H9 (cell line): ENCODE data around the gene METRNL. TPM values are rescaled to one million over a fixed set of nuclear protein-coding genes. Genes with fewer than 3 reads are reported as not detected.

ENCODE experiments used
- DNase-seq: peaks from one replicate; pipeline ENCODE4 v3.0.0-alpha.2; 2017
- H2AFZ ChIP-seq: one replicate; pipeline ENCODE4 v1.6.1; 2013; ENCODE audit warnings: mild to moderate bottlenecking, low read length, control low read depth, moderate library complexity
- H2AK5ac ChIP-seq: 2 replicates; pipeline ENCODE4 v1.6.1; 2013; ENCODE audit warnings: low read length, control low read depth, mixed read lengths; ENCODE audit not compliant: insufficient read length
- H2BK120ac ChIP-seq: one replicate; pipeline ENCODE4 v1.6.1; 2013; ENCODE audit warnings: low read depth, mild to moderate bottlenecking, low read length, control low read depth, inconsistent platforms; ENCODE audit not compliant: poor library complexity, severe bottlenecking
- H2BK12ac ChIP-seq: 2 replicates; pipeline ENCODE4 v1.6.1; 2013; ENCODE audit warnings: low read length, control low read depth, mixed read lengths, low read depth; ENCODE audit not compliant: insufficient read length
- H2BK15ac ChIP-seq: 2 replicates; pipeline ENCODE4 v1.6.1; 2013; ENCODE audit warnings: low read depth, low read length, control low read depth
- H2BK20ac ChIP-seq: one replicate; pipeline ENCODE4 v1.6.1; 2013; ENCODE audit warnings: low read depth, mild to moderate bottlenecking, low read length, control low read depth, inconsistent platforms; ENCODE audit not compliant: poor library complexity, severe bottlenecking
- H2BK5ac ChIP-seq: 2 replicates; pipeline ENCODE4 v1.6.1; 2013; ENCODE audit warnings: low read length, control low read depth, mixed read lengths; ENCODE audit not compliant: insufficient read length
- H3K14ac ChIP-seq: 2 replicates; pipeline ENCODE4 v1.6.1; 2013; ENCODE audit warnings: low read length, control low read depth; ENCODE audit not compliant: insufficient read depth
- H3K18ac ChIP-seq: 2 replicates; pipeline ENCODE4 v1.6.1; 2013; ENCODE audit warnings: low read depth, mild to moderate bottlenecking, mixed read lengths, low read length, control low read depth; ENCODE audit not compliant: insufficient read length
- H3K23ac ChIP-seq: 2 replicates; pipeline ENCODE4 v1.6.1; 2013; ENCODE audit warnings: low read length, control low read depth, mixed read lengths, low read depth; ENCODE audit not compliant: insufficient read length
- H3K23me2 ChIP-seq: 2 replicates; pipeline ENCODE4 v1.6.1; 2013; ENCODE audit warnings: low read depth, mild to moderate bottlenecking, mixed read lengths, low read length, control low read depth; ENCODE audit not compliant: insufficient read length, poor library complexity, severe bottlenecking
- H3K27ac ChIP-seq: 2 replicates; pipeline ENCODE4 v1.5.1; 2013; ENCODE audit warnings: low read length, control low read depth, mixed read lengths, low read depth; ENCODE audit not compliant: insufficient read length
- H3K27me3 ChIP-seq: 2 replicates; pipeline ENCODE4 v1.6.1; 2013; ENCODE audit warnings: low read length, control low read depth, inconsistent platforms; ENCODE audit not compliant: insufficient read depth
- H3K4ac ChIP-seq: 2 replicates; pipeline ENCODE4 v1.6.1; 2013; ENCODE audit warnings: low read depth, mild to moderate bottlenecking, control low read depth, inconsistent platforms, low read length, moderate library complexity
- H3K4me1 ChIP-seq: 2 replicates; pipeline ENCODE4 v1.6.1; 2013; ENCODE audit warnings: low read length, control low read depth, inconsistent platforms; ENCODE audit not compliant: insufficient read depth
- H3K4me2 ChIP-seq: 2 replicates; pipeline ENCODE4 v1.6.1; 2013; ENCODE audit warnings: low read length, control low read depth, mixed read lengths; ENCODE audit not compliant: insufficient read length, insufficient read depth
- H3K56ac ChIP-seq: 2 replicates; pipeline ENCODE4 v1.6.1; 2013; ENCODE audit warnings: low read depth, mild to moderate bottlenecking, mixed read lengths, low read length, control low read depth; ENCODE audit not compliant: insufficient read length
- H3K79me1 ChIP-seq: 2 replicates; pipeline ENCODE4 v1.6.1; 2013; ENCODE audit warnings: low read depth, mild to moderate bottlenecking, moderate library complexity, low read length, control low read depth, inconsistent platforms; ENCODE audit not compliant: insufficient read depth, poor library complexity, severe bottlenecking
- H3K79me2 ChIP-seq: 2 replicates; pipeline ENCODE4 v1.6.1; 2013; ENCODE audit warnings: low read length, control low read depth, inconsistent platforms; ENCODE audit not compliant: insufficient read depth
- H3K9ac ChIP-seq: 2 replicates; pipeline ENCODE4 v1.6.1; 2013; ENCODE audit warnings: low read length, control low read depth, mixed read lengths; ENCODE audit not compliant: insufficient read length; ENCODE audit errors: extremely low read depth
- H3K9me3 ChIP-seq: one replicate; pipeline ENCODE4 v1.6.1; 2013; ENCODE audit warnings: low read depth, low read length, inconsistent platforms; ENCODE audit not compliant: control insufficient read depth
- H3T11ph ChIP-seq: one replicate; pipeline ENCODE4 v1.6.1; 2013; ENCODE audit warnings: mild to moderate bottlenecking, low read length, control low read depth, inconsistent platforms
- H4K20me1 ChIP-seq: one replicate; pipeline ENCODE4 v1.6.1; 2013; ENCODE audit not compliant: control insufficient read depth, insufficient read length, insufficient read depth
- H4K5ac ChIP-seq: 2 replicates; pipeline ENCODE4 v1.6.1; 2013; ENCODE audit warnings: low read depth, mild to moderate bottlenecking, mixed read lengths, low read length, control low read depth; ENCODE audit not compliant: insufficient read length
- H4K8ac ChIP-seq: replicated peaks from 2 replicates; pipeline ENCODE4 v1.6.1; 2013; ENCODE audit warnings: low read length, control low read depth, mixed read lengths, low read depth; ENCODE audit not compliant: insufficient read length
- H4K91ac ChIP-seq: 2 replicates; pipeline ENCODE4 v1.6.1; 2013; ENCODE audit warnings: low read depth, mild to moderate bottlenecking, moderate library complexity, mixed read lengths, low read length, control low read depth; ENCODE audit not compliant: insufficient read length
- H3K27ac Mint-ChIP-seq, 3 experiments: 2 replicates in 2 of 3; 3 replicates in 1 of 3; pipeline ENCODE4 v1.8.0; 2020 to 2021; ENCODE audit warnings: mixed read lengths in 3 of 3, mild to moderate bottlenecking in 1 of 3, moderate library complexity in 1 of 3
- H3K27me3 Mint-ChIP-seq: 2 replicates; pipeline ENCODE4 v1.8.0; 2021; ENCODE audit warnings: low read depth, mild to moderate bottlenecking, moderate library complexity, mixed read lengths
- H3K36me3 Mint-ChIP-seq, 3 experiments: 2 replicates in 2 of 3; 3 replicates in 1 of 3; pipeline ENCODE4 v1.8.0; 2020 to 2021; ENCODE audit warnings: low read depth in 3 of 3, mixed read lengths in 3 of 3; ENCODE audit not compliant: insufficient read depth in 1 of 3
- H3K4me1 Mint-ChIP-seq, 2 experiments: 2 replicates each; pipeline ENCODE4 v1.8.0; 2020; ENCODE audit warnings: mixed read lengths in 2 of 2
- H3K4me3 Mint-ChIP-seq, 2 experiments: 2 replicates in 1 of 2; 3 replicates in 1 of 2; pipeline ENCODE4 v1.8.0; 2020 to 2021; ENCODE audit warnings: mild to moderate bottlenecking in 2 of 2, mixed read lengths in 2 of 2, moderate library complexity in 1 of 2
- H3K9me3 Mint-ChIP-seq, 2 experiments: 2 replicates in 1 of 2; 3 replicates in 1 of 2; pipeline ENCODE4 v1.8.0; 2020; ENCODE audit warnings: mild to moderate bottlenecking in 2 of 2, mixed read lengths in 2 of 2, moderate library complexity in 1 of 2
- WGBS: extraction: QIAGEN DNeasy Blood & Tissue Kit; methylation state at CpG from one replicate; pipeline ENCODE4 v1.1.7; 2013; ENCODE audit warnings: missing lambda C conversion rate, low lambda C conversion rate, mixed read lengths; ENCODE audit not compliant: insufficient read length; ENCODE audit errors: extremely low coverage; 5-methylcytosine and 5-hydroxymethylcytosine counted together
- total RNA-seq: library from RNA; stranded (reverse); gene quantifications from 2 replicates; pipeline ENCODE4 v1.2.1, GENCODE V29; 2021
- TF ChIP-seq, protein P1 (sequence below): fragments of 200-600 bp; sonication (generic); conservative IDR thresholded peaks from 3 replicates; pipeline ENCODE4 v1.8.0; 2021; ENCODE audit warnings: antibody characterized with exemption, mild to moderate bottlenecking

The METRNL gene
- total RNA-seq, 1 experiment from 2014 or later, result 21.4 TPM

DNA sequence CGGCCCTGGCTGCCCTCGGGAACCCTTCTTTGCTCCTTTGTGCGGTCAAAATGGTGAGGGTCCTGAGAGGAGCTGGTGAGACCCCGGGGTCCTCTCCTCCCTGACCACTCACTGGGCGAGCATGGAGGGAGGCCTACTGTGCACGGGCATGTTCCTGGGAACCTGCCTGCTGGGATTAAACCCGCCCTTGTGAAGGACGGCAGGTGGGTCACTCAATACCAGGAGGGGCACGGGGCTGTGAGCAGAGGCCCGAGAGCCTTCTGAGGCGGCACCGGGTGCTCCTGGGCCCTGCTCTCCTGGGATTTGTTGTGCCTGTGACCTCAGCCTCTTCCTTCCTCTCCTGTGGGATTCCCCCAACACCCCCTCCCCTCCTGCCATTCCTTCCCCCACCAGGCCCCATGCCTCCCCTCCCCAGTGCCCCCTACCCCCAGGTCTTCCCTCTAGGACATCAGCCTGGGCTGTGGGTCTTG, 19.7 kb downstream of the METRNL start:
- Mint-ChIP-seq H3K27ac (no peak overlapping the region), H3K9me3 (peaks cover 0 to 4% of the 10 kb centered on the region in 2 experiments; a peak in 1 of 5 replicates), H3K27me3 (no peaks in the 10 kb centered on the region), H3K4me1 (peaks cover 6 to 14% of the 10 kb centered on the region in 2 experiments; a peak in 3 of 4 replicates), H3K4me3 (no peak overlapping the region), H3K36me3 (peaks cover 7 to 17% (median 13%) of the 10 kb centered on the region in 3 experiments)
- no peaks in the 10 kb centered on the region for H3K79me1 ChIP-seq
- no peaks in the 10 kb centered on the region for H3K9me3 ChIP-seq
- no peaks in the 10 kb centered on the region for H3K79me2 ChIP-seq
- H4K8ac ChIP-seq, result no peak overlapping the region
- H2BK5ac ChIP-seq, result no peak overlapping the region
- H3K18ac ChIP-seq, result no peak overlapping the region
- H3K9ac ChIP-seq, result no peak overlapping the region
- no peaks in the 10 kb centered on the region for H4K20me1 ChIP-seq
- no peak overlapping the region; the same call in 1 of the 2 replicates for H3K14ac ChIP-seq
- H4K5ac ChIP-seq, result no peak overlapping the region
- no peak overlapping the region for H2BK15ac ChIP-seq
- no peak overlapping the region for H2AK5ac ChIP-seq
- no CpG with 5 or more reads among the region's 12 CpGs for WGBS
- DNase-seq, result no peak
- no peak overlapping the region for H3K56ac ChIP-seq
- H3K4me2 ChIP-seq, result no peak overlapping the region
- no peak overlapping the region for H3K4ac ChIP-seq
- no peak overlapping the region for H3K27ac ChIP-seq
- TF ChIP-seq, protein P1, sequence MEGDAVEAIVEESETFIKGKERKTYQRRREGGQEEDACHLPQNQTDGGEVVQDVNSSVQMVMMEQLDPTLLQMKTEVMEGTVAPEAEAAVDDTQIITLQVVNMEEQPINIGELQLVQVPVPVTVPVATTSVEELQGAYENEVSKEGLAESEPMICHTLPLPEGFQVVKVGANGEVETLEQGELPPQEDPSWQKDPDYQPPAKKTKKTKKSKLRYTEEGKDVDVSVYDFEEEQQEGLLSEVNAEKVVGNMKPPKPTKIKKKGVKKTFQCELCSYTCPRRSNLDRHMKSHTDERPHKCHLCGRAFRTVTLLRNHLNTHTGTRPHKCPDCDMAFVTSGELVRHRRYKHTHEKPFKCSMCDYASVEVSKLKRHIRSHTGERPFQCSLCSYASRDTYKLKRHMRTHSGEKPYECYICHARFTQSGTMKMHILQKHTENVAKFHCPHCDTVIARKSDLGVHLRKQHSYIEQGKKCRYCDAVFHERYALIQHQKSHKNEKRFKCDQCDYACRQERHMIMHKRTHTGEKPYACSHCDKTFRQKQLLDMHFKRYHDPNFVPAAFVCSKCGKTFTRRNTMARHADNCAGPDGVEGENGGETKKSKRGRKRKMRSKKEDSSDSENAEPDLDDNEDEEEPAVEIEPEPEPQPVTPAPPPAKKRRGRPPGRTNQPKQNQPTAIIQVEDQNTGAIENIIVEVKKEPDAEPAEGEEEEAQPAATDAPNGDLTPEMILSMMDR, result no peak
- H2AFZ ChIP-seq, result no peak overlapping the region
- H3K27me3 ChIP-seq, result no peaks in the 10 kb centered on the region
- no peaks in the 10 kb centered on the region; the same call in 1 of the 2 replicates for H3K4me1 ChIP-seq
- no peak overlapping the region for H3T11ph ChIP-seq
- H3K23me2 ChIP-seq, result no peaks in the 10 kb centered on the region
- H2BK12ac ChIP-seq, result no peak overlapping the region
- H2BK120ac ChIP-seq, result no peak overlapping the region
- no peak overlapping the region for H4K91ac ChIP-seq
- no peak overlapping the region for H2BK20ac ChIP-seq
- no peak overlapping the region for H3K23ac ChIP-seq
